GM23248 (cell line): ENCODE results near the gene SARM1. TPM values are rescaled to one million over a fixed set of nuclear protein-coding genes. Genes with fewer than 3 reads are reported as not detected.

Experiments
- DNase-seq: peaks from one replicate; pipeline ENCODE4 v3.0.0-alpha.2; 2015
- H2AFZ ChIP-seq: fragments of 200-600 bp; sonication (generic); 2 replicates; pipeline ENCODE4 v1.6.1; 2016; ENCODE audit warnings: antibody characterized with exemption
- H3F3A ChIP-seq: fragments of 200-600 bp; sonication (generic); 2 replicates; pipeline ENCODE4 v1.6.1; 2016; ENCODE audit warnings: mild to moderate bottlenecking, antibody characterized with exemption, mixed run types; ENCODE audit not compliant: insufficient read depth
- H3K27ac ChIP-seq: fragments of 200-600 bp; sonication (generic); 2 replicates; pipeline ENCODE4 v1.5.1; 2016; ENCODE audit warnings: mild to moderate bottlenecking
- H3K27me3 ChIP-seq: fragments of 200-600 bp; sonication (generic); replicated peaks from 2 replicates; pipeline ENCODE4 v1.6.1; 2016; ENCODE audit warnings: mild to moderate bottlenecking; ENCODE audit not compliant: insufficient read depth
- H3K36me3 ChIP-seq: fragments of 200-600 bp; sonication (generic); 2 replicates; pipeline ENCODE4 v1.6.1; 2016; ENCODE audit warnings: low read depth, mild to moderate bottlenecking
- H3K4me1 ChIP-seq: fragments of 200-600 bp; sonication (generic); 2 replicates; pipeline ENCODE4 v1.6.1; 2016; ENCODE audit warnings: mild to moderate bottlenecking; ENCODE audit not compliant: insufficient read depth
- H3K4me2 ChIP-seq: fragments of 200-600 bp; sonication (generic); one replicate; pipeline ENCODE4 v1.6.1; 2016; ENCODE audit warnings: mild to moderate bottlenecking; ENCODE audit not compliant: unreplicated experiment
- H3K4me3 ChIP-seq: fragments of 200-600 bp; sonication (generic); 2 replicates; pipeline ENCODE4 v1.5.1; 2016; ENCODE audit warnings: mild to moderate bottlenecking
- H3K79me2 ChIP-seq: fragments of 200-600 bp; sonication (generic); 2 replicates; pipeline ENCODE4 v1.6.1; 2016; ENCODE audit warnings: mild to moderate bottlenecking; ENCODE audit not compliant: insufficient read depth
- H3K9ac ChIP-seq: fragments of 200-600 bp; sonication (generic); 2 replicates; pipeline ENCODE4 v1.6.1; 2016; ENCODE audit warnings: mild to moderate bottlenecking
- H3K9me2 ChIP-seq: fragments of 200-600 bp; sonication (generic); 2 replicates; pipeline ENCODE4 v1.6.1; 2016; ENCODE audit warnings: mixed run types, mild to moderate bottlenecking, moderate library complexity; ENCODE audit not compliant: insufficient read depth
- H3K9me3 ChIP-seq: fragments of 200-600 bp; sonication (generic); one replicate; pipeline ENCODE4 v1.6.1; 2017; ENCODE audit warnings: low read depth
- H4K20me1 ChIP-seq: fragments of 200-600 bp; sonication (generic); 2 replicates; pipeline ENCODE4 v1.6.0; 2016; ENCODE audit not compliant: insufficient read depth
- EZH2 ChIP-seq: fragments of 200-600 bp; sonication (generic); IDR thresholded peaks from 2 replicates; pipeline ENCODE4 v1.6.1; 2018; ENCODE audit warnings: antibody characterized with exemption, mild to moderate bottlenecking; ENCODE audit not compliant: insufficient read depth, poor library complexity, severe bottlenecking
- EZH2phosphoT487 ChIP-seq: fragments of 200-600 bp; sonication (generic); IDR thresholded peaks from 2 replicates; pipeline ENCODE4 v1.6.1; 2018; ENCODE audit warnings: antibody characterized with exemption, moderate library complexity, mild to moderate bottlenecking, low read depth; ENCODE audit not compliant: insufficient read depth
- WGBS, 2 experiments: methylation state at CpG; one replicate each; pipeline ENCODE4 v1.1.6; 2015 to 2017; ENCODE audit warnings: low lambda C conversion rate in 2 of 2, low coverage in 1 of 2; ENCODE audit errors: missing lambda C conversion rate in 2 of 2; 5-methylcytosine and 5-hydroxymethylcytosine counted together
- in situ Hi-C: fragments of 300-500 bp; cut with MboI; formaldehyde crosslinking; loops from 2 replicates; pipeline ENCODE4 v1.15.0; 2020
- polyA plus RNA-seq: library from polyadenylated mRNA; unstranded; fragments of >200 nt; fragmentation: Nextera tagmentation; extraction: Ambion mirVana; gene quantifications from 2 replicates; pipeline ENCODE4 v1.2.1, GENCODE V29; 2016
- total RNA-seq: library from RNA; depleted of rRNA; stranded (reverse); fragments of >200 nt; shearing (Covaris generic); gene quantifications from 2 replicates; pipeline ENCODE4 v1.2.3, GENCODE V29; 2014

The SARM1 gene
- total and polyA plus RNA-seq, 2 experiments from 2014 or later, result 5.8 to 24.2 TPM

DNA sequence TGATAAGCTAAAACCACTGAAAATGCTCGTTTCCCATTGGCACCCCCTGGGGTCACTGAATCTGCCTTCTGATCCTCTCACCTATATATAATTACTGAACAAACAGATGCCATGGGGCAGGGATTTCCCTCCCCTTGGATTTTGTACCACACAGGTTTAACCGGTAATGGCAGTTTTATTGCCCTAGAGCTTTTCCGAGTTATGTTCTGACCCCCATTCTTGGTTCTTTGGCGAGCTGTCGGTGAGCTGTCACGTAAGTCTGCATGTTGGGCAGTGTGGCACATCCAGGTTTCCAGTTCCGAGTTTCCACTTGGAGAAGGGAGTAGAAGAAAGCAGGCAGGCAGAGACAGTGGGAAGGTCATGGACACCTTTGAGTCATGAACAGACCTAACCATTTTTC lies 45.4 kb upstream of the SARM1 start:
- Histone ChIP-seq H3K9me2 (no peaks in the 10 kb centered on the region), H3K27me3 (no peaks in the 10 kb centered on the region), H4K20me1 (no peaks in the 10 kb centered on the region), H3K4me1 (no peaks in the 10 kb centered on the region), H3K27ac (no peak overlapping the region), H3K4me2 (no peak overlapping the region), H3F3A (peaks cover 14% of the 10 kb centered on the region; the same call in 1 of the 2 replicates), H3K9me3 (no peaks in the 10 kb centered on the region), H3K36me3 (peaks cover 11% of the 10 kb centered on the region; the same call in 1 of the 2 replicates), H3K4me3 (no peak overlapping the region), H3K9ac (no peak overlapping the region), H2AFZ (no peak overlapping the region), H3K79me2 (peaks cover 16% of the 10 kb centered on the region)
- 97 to 98% methylated on average over 7 of the region's 7 CpGs for WGBS, 2 experiments
- DNase-seq, result no peak
- in situ Hi-C loops, result no loop called here
- TF ChIP-seq EZH2phosphoT487 (no peak), EZH2 (no peak)

GRCh38 chr17:28327031-28327607 lies 44.4 kb upstream of the SARM1 start:
- no peaks in the 10 kb centered on the region for H3K27me3 ChIP-seq
- no peaks in the 10 kb centered on the region for H3K4me1 ChIP-seq
- DNase-seq, result peak; percentile 24
- no peaks in the 10 kb centered on the region for H4K20me1 ChIP-seq
- peaks cover 11% of the 10 kb centered on the region; the same call in 1 of the 2 replicates for H3K36me3 ChIP-seq
- no peak overlapping the region for H2AFZ ChIP-seq
- in situ Hi-C loops, result no loop called here
- H3K9me3 ChIP-seq, result no peaks in the 10 kb centered on the region
- peaks cover 14% of the 10 kb centered on the region; the same call in 1 of the 2 replicates for H3F3A ChIP-seq
- H3K79me2 ChIP-seq, result peaks cover 26% of the 10 kb centered on the region
- no peak overlapping the region for H3K4me3 ChIP-seq
- H3K4me2 ChIP-seq, result no peak overlapping the region
- 85 to 94% methylated on average over 9 of the region's 9 CpGs for WGBS, 2 experiments
- H3K9ac ChIP-seq, result no peak overlapping the region
- H3K27ac ChIP-seq, result no peak overlapping the region
- no peaks in the 10 kb centered on the region for H3K9me2 ChIP-seq
- TF ChIP-seq EZH2phosphoT487, result no peak

DNA sequence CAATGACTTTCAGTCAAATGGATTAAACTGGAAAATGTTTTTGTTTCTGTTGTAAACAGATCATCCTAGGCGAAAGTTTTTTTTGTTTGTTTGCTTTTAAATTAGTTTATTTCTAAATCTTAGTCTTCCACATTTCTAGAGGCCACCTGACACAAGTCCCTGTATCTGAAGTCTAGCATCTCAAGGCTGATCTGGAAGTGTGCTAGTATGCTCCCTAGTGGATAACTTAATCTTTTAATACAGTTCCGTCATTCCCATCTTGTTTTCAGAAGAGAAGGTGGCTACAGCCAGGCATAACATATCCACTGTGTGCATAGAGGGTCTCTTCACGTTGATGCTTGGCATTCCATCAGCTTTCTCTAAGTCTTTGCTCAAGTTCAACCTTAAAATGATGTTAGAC lies 43.8 kb upstream of the SARM1 start:
- H3K9me2 ChIP-seq, result no peaks in the 10 kb centered on the region
- no peak overlapping the region for H3K9ac ChIP-seq
- no peak overlapping the region for H3K4me3 ChIP-seq
- H3K79me2 ChIP-seq, result peaks cover 32% of the 10 kb centered on the region
- H3F3A ChIP-seq, result peaks cover 14% of the 10 kb centered on the region; the same call in 1 of the 2 replicates
- DNase-seq, result peak; percentile 34
- no peaks in the 10 kb centered on the region for H4K20me1 ChIP-seq
- 67 to 75% methylated on average over 3 of the region's 3 CpGs for WGBS, 2 experiments
- H3K4me2 ChIP-seq, result no peak overlapping the region
- TF ChIP-seq EZH2phosphoT487, result no peak
- no peak overlapping the region for H2AFZ ChIP-seq
- peaks cover 11% of the 10 kb centered on the region; the same call in 1 of the 2 replicates for H3K36me3 ChIP-seq
- H3K27me3 ChIP-seq, result no peaks in the 10 kb centered on the region
- 0 out of 2 replicates have a peak, but pooled peaks cover 4% of the 10 kb centered on the region for H3K4me1 ChIP-seq
- no peak overlapping the region for H3K27ac ChIP-seq
- H3K9me3 ChIP-seq, result no peaks in the 10 kb centered on the region
- in situ Hi-C loops, result no loop called here

- peaks cover 14% of the 10 kb centered on the region; the same call in 1 of the 2 replicates for H3F3A ChIP-seq
- H3K4me2 ChIP-seq, result no peak overlapping the region
- in situ Hi-C loops, result no loop called here
- no peaks in the 10 kb centered on the region for H3K9me3 ChIP-seq
- TF ChIP-seq EZH2 (no peak), EZH2phosphoT487 (no peak)
- no peaks in the 10 kb centered on the region for H4K20me1 ChIP-seq
- peaks cover 11% of the 10 kb centered on the region; the same call in 1 of the 2 replicates for H3K36me3 ChIP-seq
- H3K4me3 ChIP-seq, result no peak overlapping the region
- no peak for DNase-seq
- no peak overlapping the region for H3K27ac ChIP-seq
- H2AFZ ChIP-seq, result no peak overlapping the region
- peaks cover 8% of the 10 kb centered on the region for H3K4me1 ChIP-seq
- no peaks in the 10 kb centered on the region for H3K9me2 ChIP-seq
- WGBS, 2 experiments, result 74 to 76% methylated on average over 4 of the region's 4 CpGs
- no peak overlapping the region for H3K9ac ChIP-seq
- H3K79me2 ChIP-seq, result peaks cover 38% of the 10 kb centered on the region
- no peaks in the 10 kb centered on the region for H3K27me3 ChIP-seq
These were observed 43.2 kb upstream of the SARM1 start for GRCh38 chr17:28328325-28328724.

GRCh38 chr17:28330671-28331070 lies 40.8 kb upstream of the SARM1 start:
- Histone ChIP-seq H3K79me2 (peaks cover 57% of the 10 kb centered on the region), H3K9ac (no peak overlapping the region), H3K27ac (no peak overlapping the region), H3K4me2 (no peak overlapping the region), H3K27me3 (no peaks in the 10 kb centered on the region), H3K4me3 (no peak overlapping the region), H3K4me1 (peaks cover 20% of the 10 kb centered on the region), H3F3A (peaks cover 23% of the 10 kb centered on the region), H3K9me3 (no peaks in the 10 kb centered on the region), H2AFZ (no peak overlapping the region), H3K9me2 (no peaks in the 10 kb centered on the region), H4K20me1 (no peaks in the 10 kb centered on the region), H3K36me3 (peaks cover 11% of the 10 kb centered on the region; the same call in 1 of the 2 replicates)
- 95 to 98% methylated on average over 5 of the region's 5 CpGs for WGBS, 2 experiments
- in situ Hi-C loops, result loop anchor here (5.0 kb wide), 1 partner anchor 83 kb away; no protein-coding TSS in a partner anchor
- TF ChIP-seq EZH2 (no peak), EZH2phosphoT487 (no peak)
- DNase-seq, result no peak
